COR-L47 (cell line): Measurements from ENCODE around the gene NFYC.

Experiments used
- DNase-seq: peaks from one replicate; lab custom pipeline; 2025; lab: John Stamatoyannopoulos, UW

NFYC gene

GRCh38 chr1:40760984-40761383 lies 69.5 kb downstream of the NFYC start:
- DNase-seq, result no peak

GRCh38 chr1:40762144-40762923 lies 70.8 kb downstream of the NFYC start:
- no peak for DNase-seq

GRCh38 chr1:40763742-40764532 lies 72.4 kb downstream of the NFYC start:
- no peak for DNase-seq

- DNase-seq, result no peak
These were observed 73.5 kb downstream of the NFYC start for GRCh38 chr1:40764981-40765380.

DNA sequence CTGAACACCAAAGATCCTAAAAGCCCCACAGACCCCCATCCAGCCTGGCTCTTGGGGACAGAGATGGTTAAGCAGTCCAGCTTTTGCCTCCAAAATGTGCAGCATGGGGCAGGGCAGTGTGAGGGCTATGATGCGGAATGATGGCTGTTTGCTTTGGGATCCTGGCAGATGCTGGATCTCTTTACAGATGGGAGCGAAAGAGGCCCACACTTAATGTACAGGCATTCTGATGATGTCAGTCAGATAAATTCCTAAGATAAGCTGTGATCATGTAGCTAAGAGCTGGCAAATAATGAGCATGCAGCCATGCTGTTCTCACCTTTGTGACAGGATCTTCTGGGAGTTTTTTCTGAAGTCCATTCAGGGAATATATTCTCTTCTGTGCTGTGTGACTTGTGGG lies 74.5 kb downstream of the NFYC start:
- DNase-seq, result no peak

DNA sequence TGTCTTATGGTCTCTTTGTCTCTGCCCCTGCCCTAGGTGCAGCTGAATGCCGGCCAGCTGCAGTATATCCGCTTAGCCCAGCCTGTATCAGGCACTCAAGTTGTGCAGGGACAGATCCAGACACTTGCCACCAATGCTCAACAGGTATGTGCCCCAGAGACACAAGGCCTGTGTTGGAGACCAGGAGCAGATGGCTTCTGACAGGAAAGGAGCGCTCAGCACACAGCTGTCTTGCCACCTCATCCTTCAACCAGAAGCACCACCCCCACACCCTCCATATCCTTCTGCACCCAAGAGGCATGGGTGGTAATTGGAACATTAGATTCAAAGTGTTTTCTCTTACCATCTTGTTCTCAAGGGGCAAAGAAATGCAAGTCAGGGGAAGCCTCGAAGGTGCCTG lies 75.1 kb downstream of the NFYC start:
- no peak for DNase-seq

GRCh38 chr1:40768146-40768990 lies 76.9 kb downstream of the NFYC start:
- no peak for DNase-seq

GRCh38 chr1:40769815-40770214 lies 78.3 kb downstream of the NFYC start:
- DNase-seq, result no peak

DNA sequence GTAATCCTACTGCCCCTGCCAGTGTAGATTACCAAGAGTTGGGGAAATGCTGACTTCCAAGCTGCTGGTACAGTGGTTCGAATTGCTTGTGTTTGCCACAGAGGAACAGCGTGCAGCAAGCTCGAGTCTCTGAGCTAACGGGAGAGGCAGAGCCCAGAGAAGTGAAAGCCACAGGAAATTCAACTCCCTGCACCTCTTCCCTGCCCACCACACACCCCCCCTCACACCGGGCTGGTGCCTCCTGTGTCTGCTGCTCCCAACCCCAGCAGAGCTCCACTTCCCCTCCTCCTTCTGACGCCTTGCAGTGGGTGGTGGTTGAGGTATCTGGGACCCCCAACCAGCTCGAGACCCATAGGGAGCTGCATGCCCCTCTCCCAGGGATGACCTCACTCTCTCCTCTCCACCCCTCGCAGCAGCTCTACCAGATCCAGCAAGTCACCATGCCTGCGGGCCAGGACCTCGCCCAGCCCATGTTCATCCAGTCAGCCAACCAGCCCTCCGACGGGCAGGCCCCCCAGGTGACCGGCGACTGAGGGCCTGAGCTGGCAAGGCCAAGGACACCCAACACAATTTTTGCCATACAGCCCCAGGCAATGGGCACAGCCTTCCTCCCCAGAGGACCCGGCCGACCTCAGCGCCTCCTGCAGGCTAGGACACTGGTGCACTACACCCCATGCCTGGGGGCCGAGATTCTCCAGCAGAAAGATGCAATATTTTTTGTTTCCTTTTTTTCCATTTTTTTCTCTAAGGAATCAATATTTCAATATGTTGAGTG lies 79.0 kb downstream of the NFYC start:
- DNase-seq, result no peak

- no peak for DNase-seq
These were observed 80.8 kb downstream of the NFYC start for GRCh38 chr1:40772146-40772955.

GRCh38 chr1:40773748-40774265 lies 82.3 kb downstream of the NFYC start:
- no peak for DNase-seq

- no peak for DNase-seq
These were observed 82.9 kb downstream of the NFYC start for GRCh38 chr1:40774266-40774998.

GRCh38 chr1:40776236-40777072 lies 85.0 kb downstream of the NFYC start:
- DNase-seq, result no peak

GRCh38 chr1:40777224-40777970 lies 85.9 kb downstream of the NFYC start:
- no peak for DNase-seq

- DNase-seq, result no peak
These were observed 89.4 kb downstream of the NFYC start for GRCh38 chr1:40780678-40781607.

DNA sequence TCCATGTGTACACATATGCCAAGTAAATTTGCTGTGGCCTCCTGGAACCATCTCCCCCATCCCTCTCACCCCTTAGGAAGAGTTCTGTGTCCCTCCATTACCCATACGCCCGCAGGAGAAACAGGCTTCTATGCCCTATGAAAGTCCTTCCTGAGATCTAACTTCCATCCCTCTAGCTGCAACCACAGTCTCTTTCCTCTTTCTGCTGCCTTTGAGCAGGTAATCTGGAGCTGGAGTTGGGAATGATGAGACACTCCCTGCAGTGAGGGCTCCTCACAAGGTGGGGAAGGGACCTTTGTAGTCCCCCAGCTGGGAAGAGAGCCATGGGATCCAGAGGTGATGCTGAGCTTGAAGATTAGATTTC lies 90.1 kb downstream of the NFYC start:
- DNase-seq, result no peak

- no peak for DNase-seq
These were observed 91.0 kb downstream of the NFYC start for GRCh38 chr1:40782371-40782956.
